Gastrocnemius medialis (tissue), 4 donors: ENCODE measurements around the gene IFNB1.

Experiments
- CTCF ChIP-seq, 5 experiments: fragments of 450-650 bp in 3 of 5; fragments of 200-600 bp in 2 of 5; sonication (generic) in 2 of 5; IDR thresholded peaks in 4 of 5; conservative IDR thresholded peaks in 1 of 5; 1 replicate in 4 of 5; 2 replicates in 1 of 5; pipeline ENCODE4 v1.5.1; 2016 to 2019; ENCODE audit warnings: antibody characterized with exemption in 5 of 5, mild to moderate bottlenecking in 3 of 5, moderate library complexity in 3 of 5
- POLR2A ChIP-seq, 2 donors: fragments of 450-650 bp; IDR thresholded peaks; one replicate each; pipeline ENCODE4 v1.6.1; 2017; ENCODE audit warnings: antibody characterized with exemption in 2 of 2, mild to moderate bottlenecking in 2 of 2, moderate library complexity in 2 of 2

- TF ChIP-seq POLR2A (IDR thresholded peaks at IDR 0.05) (no peak), CTCF (IDR thresholded peaks at IDR 0.05 in 4 of 5, conservative IDR thresholded peaks at IDR 0.05 in 1 of 5) (no peak)
These were observed 49.3 kb downstream of the IFNB1 start for GRCh38 chr9:21028466-21028865.
